ENCODE measurements around the gene MEFV. TPM values are rescaled to one million over a fixed set of nuclear protein-coding genes. Genes with fewer than 3 reads are reported as not detected.

MEFV gene
- total RNA-seq, 1 donor from 2014 or later: 1.1 TPM

DNA sequence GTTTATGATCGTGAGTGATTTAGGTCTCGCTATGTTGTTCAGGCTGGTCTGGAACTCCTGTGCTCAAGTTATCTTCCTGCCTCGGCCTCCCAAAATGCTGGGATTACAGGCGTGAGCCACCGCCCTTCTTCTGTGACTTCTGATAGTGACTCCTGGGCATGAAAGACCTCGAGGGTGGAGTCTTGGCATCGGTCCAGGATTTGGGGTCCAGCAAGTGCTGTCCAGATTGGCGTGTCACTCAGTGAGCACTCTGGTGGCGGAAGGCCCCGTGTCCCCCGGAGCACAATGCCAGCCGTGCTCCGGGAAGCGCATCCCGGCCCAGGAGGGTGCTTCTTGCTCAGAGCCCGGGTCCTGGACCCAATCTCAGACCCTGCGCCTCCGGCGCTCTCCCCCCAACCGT, 61.6 kb downstream of the MEFV start:
- ATAC-seq: no peak
- no peak for DNase-seq (ENCODE audit: missing footprints)
- intact Hi-C loops (cut with DNase I): no loop called here

DNA sequence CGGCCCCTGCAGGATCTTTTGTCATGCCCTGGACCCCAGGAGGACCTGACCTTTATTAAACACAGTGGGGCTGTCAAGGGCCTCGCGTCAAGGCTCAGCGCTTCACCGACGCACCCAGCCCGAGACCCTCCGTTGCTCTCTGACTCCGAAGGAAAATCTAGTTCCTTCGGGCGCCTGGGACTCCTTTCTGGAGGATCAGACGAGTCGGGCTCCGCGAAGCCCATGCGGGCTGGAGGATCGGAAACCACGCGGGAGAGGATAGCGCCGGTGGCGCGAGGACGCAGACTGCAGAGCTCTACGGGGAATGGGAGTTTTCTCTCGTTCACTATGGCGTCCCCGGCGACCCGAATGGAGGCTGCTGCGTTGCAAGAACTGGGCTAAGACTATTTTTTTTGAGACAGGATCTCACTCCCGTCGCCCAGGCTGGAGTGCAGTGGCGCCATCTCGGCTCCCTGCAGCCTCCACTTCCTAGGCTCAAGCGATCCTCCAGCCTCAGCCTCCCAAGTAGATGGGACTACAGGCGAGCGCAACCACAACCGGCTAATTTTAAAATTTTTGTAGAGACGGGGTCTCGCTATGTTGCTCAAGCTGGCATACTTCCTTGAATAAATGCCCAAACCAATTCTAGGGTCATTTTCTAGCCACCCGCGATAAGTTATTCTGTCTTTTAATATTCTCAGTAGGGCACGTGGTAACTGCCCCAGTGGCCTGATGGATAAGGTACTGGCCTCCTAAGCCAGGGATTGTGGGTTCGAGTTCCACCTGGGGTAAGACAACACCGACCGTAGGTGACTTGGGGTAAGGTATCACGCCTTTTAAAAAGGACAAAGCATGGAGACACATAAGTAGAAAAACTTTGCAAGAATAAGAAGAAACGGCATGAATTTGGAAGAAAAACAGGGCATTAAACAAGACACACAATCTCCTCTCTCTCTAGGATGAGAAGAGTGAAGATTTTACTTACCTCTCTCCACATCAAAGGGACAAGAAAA, 62.9 kb downstream of the MEFV start:
- intact Hi-C loops (cut with DNase I): no loop called here
- DNase-seq (ENCODE audit: missing footprints) (no peak), ATAC-seq (no peak)

DNA sequence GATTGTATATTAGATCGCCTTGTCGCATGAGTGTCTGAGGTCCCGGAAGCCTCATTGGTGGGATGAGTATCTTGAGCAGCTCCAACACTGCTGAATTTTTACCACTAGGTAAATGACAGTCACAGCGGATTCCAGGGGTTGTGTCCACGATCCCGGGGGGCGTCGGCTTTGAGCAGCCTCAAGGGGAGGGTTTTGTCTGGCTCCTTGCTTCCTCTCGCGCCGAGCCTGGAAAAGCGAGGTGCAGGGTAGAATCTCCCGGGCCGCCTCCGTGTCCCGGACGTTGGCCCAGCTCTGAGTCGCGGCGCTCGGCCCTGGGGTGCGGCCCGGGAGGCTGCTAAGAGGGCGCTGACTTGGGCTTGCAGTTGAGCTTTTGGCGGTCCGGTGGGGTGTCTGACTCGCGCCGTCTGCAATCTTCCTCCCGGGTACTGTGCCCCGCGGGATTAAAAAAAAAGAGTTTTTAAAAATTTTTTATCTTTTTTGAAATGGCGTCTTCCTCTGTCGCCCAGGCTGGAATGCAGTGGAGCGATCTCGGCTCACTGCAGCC, 63.9 kb downstream of the MEFV start:
- intact Hi-C loops (cut with DNase I): no loop called here
- no peak for ATAC-seq

More for the DNA sequence above, 63.9 kb downstream of the MEFV start:
- no peak for DNase-seq (ENCODE audit: missing footprints)

Other genes with a start within 250 kb of the MEFV start
- 0.32 TPM for gene CLDN9, start 243.7 kb downstream of the MEFV start, total RNA-seq
- gene CLDN6, start 238.4 kb downstream of the MEFV start, total RNA-seq: not detected
- 42.8 TPM for gene TNFRSF12A, start 236.3 kb downstream of the MEFV start, total RNA-seq
- gene HCFC1R1, start 232.7 kb downstream of the MEFV start, total RNA-seq: 68.6 TPM
- 12.9 TPM for gene THOC6, start 232.6 kb downstream of the MEFV start, total RNA-seq
- gene BICDL2, start 219.7 kb downstream of the MEFV start, total RNA-seq: not detected
- 1.7 TPM for gene MMP25, start 210.1 kb downstream of the MEFV start, total RNA-seq
- 57.8 TPM for gene IL32, start 191.0 kb downstream of the MEFV start, total RNA-seq
- gene ZSCAN10, start 157.3 kb downstream of the MEFV start, total RNA-seq: not detected
- gene ZNF205, start 144.0 kb downstream of the MEFV start, total RNA-seq: 7.4 TPM
- 6.2 TPM for gene ZNF213, start 121.6 kb downstream of the MEFV start, total RNA-seq
- not detected for gene OR1F1, start 68.4 kb downstream of the MEFV start, total RNA-seq
- 5.1 TPM for gene ZNF200, start 21.5 kb downstream of the MEFV start, total RNA-seq
- gene ZNF263, start 26.9 kb upstream of the MEFV start, total RNA-seq: 8.4 TPM
- 8.4 TPM for gene TIGD7, start 48.8 kb upstream of the MEFV start, total RNA-seq
- gene ZNF75A, start 48.9 kb upstream of the MEFV start, total RNA-seq: 19.0 TPM
- gene OR2C1, start 99.3 kb upstream of the MEFV start, total RNA-seq: not detected
- gene ZSCAN32, start 144.4 kb upstream of the MEFV start, total RNA-seq: 6.9 TPM
- 10.0 TPM for gene ZNF174, start 144.6 kb upstream of the MEFV start, total RNA-seq
- gene ZNF597, start 186.9 kb upstream of the MEFV start, total RNA-seq: 1.8 TPM
- 42.7 TPM for gene NAA60, start 187.0 kb upstream of the MEFV start, total RNA-seq
- gene C16orf90, start 238.9 kb upstream of the MEFV start, total RNA-seq: not detected
- 16.5 TPM for gene CLUAP1, start 244.4 kb upstream of the MEFV start, total RNA-seq